ENCODE measurements around the gene DYNLL1.
"Not testable (repeated sequence)": the region's sequence is repeated elsewhere in the genome, so short reads cannot be mapped to it uniquely, and the experiment has no call there.

DYNLL1 gene

GRCh38 chr12:120504587-120504986 lies 8.7 kb downstream of the DYNLL1 start:
- no peak for FAIRE-seq
- no peak for DNase-seq (ENCODE audit: insufficient read length, low spot score)

GRCh38 chr12:120508537-120508936 lies 12.6 kb downstream of the DYNLL1 start:
- FAIRE-seq (no peak), DNase-seq (ENCODE audit: insufficient read length, low spot score) (no peak)

DNA sequence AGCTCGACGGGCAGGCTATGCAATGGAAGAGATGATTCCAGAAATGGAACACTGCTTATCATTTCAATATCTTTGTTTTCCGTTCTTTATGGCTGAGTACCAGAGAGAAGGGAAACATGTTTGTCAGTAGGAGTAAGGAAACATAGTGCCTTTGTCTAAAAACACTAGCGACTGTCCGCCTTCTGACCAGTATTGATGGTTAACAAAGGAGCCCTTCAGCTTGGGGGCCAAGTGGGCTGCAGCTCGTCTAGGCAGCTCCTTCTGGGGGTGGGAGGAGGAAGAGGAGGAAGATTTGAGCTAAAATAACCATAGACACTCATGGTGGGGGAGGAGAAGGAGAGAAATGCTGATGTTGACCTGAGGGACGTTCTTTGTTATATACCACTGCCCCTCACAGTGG lies 18.1 kb downstream of the DYNLL1 start:
- FAIRE-seq (no peak), DNase-seq (ENCODE audit: insufficient read length, low spot score) (no peak)

DNA sequence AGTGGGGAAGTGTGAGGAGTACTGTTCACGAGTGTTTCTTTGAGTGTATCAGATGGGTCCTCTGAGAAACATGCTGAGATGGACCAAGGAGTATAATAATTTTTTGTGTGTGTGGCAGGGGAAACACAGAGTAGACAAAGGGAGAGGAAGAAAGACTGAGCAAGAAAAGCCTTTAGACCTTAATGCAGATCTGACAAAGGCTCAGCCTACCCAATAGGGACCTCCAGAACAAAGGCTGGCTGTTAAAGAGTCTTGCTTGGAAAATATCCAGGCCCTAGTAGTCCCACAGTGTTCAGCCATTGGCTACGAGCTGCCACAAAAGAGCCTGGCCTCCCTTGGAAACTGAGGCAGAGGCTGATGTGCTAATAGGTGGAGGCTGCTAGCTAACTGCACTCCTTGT lies 19.6 kb downstream of the DYNLL1 start:
- DNase-seq (ENCODE audit: insufficient read length, low spot score) (no peak), FAIRE-seq (no peak)

- not testable (repeated sequence) for FAIRE-seq
Measured at GRCh38 chr12:120519324-120519723, 23.4 kb downstream of the DYNLL1 start.

DNA sequence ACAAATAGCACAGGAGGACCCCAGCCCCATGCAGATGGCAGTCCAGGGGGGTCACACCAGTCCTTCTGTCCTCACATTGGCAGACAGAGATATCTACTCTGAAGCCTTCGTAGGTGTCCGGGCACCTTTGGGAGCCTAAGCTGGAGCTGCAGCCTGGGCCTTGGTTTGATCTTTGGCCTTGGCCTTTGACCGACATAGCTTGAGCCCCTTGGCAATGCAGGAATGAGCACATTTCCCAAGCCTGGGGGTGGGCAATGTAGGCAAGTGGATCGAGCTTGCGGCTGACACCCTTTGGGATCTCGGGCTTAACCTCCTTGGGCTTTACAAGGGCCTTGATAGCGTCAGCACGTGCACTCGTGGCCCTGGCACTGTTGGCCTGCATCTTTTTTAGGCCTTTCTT lies 26.7 kb downstream of the DYNLL1 start:
- no peak for DNase-seq (ENCODE audit: insufficient read length, low spot score)
- FAIRE-seq: no peak

More at GRCh38 chr12:120519324-120519723, 23.4 kb downstream of the DYNLL1 start:
- DNase-seq (ENCODE audit: insufficient read length, low spot score): not testable (repeated sequence)

DNA sequence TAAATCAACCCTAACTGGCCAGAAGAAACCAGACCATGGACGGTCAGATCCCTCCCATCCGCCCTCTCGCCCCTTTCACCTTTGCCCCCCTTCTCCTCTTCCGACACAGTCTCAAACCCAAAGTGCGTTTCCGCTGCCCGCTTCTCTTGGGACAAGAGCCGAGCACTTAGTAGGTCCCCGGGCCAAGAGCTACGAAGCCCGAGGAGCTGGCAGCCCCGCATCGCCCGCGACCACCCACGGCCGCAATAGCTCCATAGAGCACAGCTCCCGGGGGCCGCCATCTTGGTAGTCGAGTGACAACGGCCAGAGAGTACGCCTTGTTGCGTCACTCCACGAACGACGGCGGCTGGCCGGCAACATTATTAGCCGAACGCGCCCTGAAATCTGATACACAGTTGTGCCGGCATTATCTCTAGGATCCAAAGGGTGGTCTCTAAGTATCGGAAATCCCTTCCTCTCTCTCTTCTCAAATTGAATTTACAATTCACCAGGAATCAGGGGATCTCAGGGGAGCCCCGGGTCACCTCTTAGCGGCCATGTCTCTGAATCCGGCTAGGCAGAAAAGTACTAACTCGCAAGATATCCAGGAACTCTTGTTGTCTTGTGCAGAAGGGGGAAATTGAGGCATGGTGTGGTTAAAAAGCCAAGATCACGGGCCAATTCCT lies 33.1 kb downstream of the DYNLL1 start, which contains the start of gene COQ5:
TSS of gene COQ5 (minus strand) at position 298 of the 665 bp plus-strand sequence. CDS start at position 281, 17 bp downstream.
- peak; percentile 70 for DNase-seq (ENCODE audit: insufficient read length, low spot score)
- FAIRE-seq: peak; percentile 65

GRCh38 chr12:120529641-120530417 lies 33.9 kb downstream of the DYNLL1 start:
- FAIRE-seq: peak; percentile 48

GRCh38 chr12:120530418-120530761 lies 34.5 kb downstream of the DYNLL1 start:
- not testable (repeated sequence) for DNase-seq (ENCODE audit: insufficient read length, low spot score); FAIRE-seq

More at GRCh38 chr12:120529641-120530417, 33.9 kb downstream of the DYNLL1 start:
- DNase-seq (ENCODE audit: insufficient read length, low spot score): no peak

- DNase-seq (ENCODE audit: insufficient read length, low spot score) (no peak), FAIRE-seq (no peak)
Measured at GRCh38 chr12:120532701-120533238, 36.9 kb downstream of the DYNLL1 start.

GRCh38 chr12:120534203-120534702 lies 38.3 kb downstream of the DYNLL1 start, which contains the start of gene RNF10:
Gene RNF10 (plus strand): TSS chr12:120534356. CDS start chr12:120534812, 456 bp downstream.
- FAIRE-seq: peak; percentile 89
- peak; percentile 74 for DNase-seq (ENCODE audit: insufficient read length, low spot score)

GRCh38 chr12:120534703-120535655 lies 39.1 kb downstream of the DYNLL1 start:
- DNase-seq (ENCODE audit: insufficient read length, low spot score) (no peak), FAIRE-seq (no peak)

- DNase-seq (ENCODE audit: insufficient read length, low spot score) (no peak), FAIRE-seq (peak; percentile 68)
Measured at GRCh38 chr12:120536064-120536791, 40.3 kb downstream of the DYNLL1 start.

DNA sequence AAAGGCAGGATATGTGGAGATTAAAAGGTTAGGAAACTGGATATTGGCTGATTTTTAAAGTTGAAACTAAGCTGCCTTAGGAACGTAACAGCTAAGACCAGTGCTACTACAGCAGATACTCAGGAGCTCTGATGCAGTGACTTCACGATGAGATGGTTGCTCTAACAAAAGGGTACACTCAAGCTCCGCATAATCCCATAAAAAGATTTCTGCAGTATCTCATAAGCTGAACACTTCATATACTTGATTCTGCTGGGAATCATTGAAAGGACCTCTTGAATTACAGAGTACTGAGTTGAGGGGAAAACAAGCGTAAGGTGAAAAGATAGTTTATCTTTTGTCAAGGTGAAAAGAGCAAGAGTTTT lies 41.9 kb downstream of the DYNLL1 start:
- DNase-seq (ENCODE audit: insufficient read length, low spot score): no peak
- no peak for FAIRE-seq

GRCh38 chr12:120538281-120539156 lies 42.6 kb downstream of the DYNLL1 start:
- DNase-seq (ENCODE audit: insufficient read length, low spot score) (no peak), FAIRE-seq (no peak)

DNA sequence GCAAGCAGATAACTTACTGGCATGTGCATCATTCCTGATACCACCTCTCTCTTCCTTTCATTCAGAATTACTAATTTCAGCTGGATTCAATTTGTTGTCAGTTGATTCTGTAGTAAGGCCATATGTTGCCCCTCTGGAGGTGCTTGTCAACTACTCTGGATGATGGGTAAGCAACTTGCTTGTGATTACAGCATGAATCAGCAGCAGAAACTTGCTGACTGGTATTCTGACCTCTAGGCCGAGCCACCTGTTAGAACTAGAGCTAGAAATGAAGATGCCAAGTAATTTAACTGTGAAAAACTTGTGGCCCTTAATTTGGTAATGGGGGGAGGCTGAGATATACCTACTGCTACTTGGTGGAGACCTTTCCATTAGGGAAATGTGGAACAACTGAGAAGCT lies 43.4 kb downstream of the DYNLL1 start:
- FAIRE-seq (no peak), DNase-seq (ENCODE audit: insufficient read length, low spot score) (no peak)

DNA sequence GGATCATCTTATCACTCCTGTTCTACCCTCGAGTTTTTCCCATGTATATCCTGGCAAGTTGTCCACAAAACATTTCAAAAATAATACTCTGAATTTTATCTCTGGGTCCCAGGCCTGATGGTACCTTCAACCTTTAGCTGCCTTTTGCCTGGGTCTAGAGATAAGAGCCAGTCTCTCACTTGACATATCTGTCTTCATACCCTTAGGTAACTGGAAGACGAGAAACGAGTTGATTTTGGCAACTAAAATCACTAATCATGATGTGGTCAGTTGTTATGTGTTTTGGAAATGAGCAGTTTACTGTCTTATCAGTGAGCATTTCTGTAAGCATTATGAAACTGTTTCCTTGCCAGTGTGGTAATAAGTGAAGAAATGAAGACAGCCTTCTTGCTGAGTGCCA lies 44.5 kb downstream of the DYNLL1 start:
- FAIRE-seq: no peak

GRCh38 chr12:120542166-120542565 lies 46.3 kb downstream of the DYNLL1 start:
- no peak for FAIRE-seq
- DNase-seq (ENCODE audit: insufficient read length, low spot score): no peak

More for the DNA sequence above, 44.5 kb downstream of the DYNLL1 start:
- DNase-seq (ENCODE audit: insufficient read length, low spot score): no peak

DNA sequence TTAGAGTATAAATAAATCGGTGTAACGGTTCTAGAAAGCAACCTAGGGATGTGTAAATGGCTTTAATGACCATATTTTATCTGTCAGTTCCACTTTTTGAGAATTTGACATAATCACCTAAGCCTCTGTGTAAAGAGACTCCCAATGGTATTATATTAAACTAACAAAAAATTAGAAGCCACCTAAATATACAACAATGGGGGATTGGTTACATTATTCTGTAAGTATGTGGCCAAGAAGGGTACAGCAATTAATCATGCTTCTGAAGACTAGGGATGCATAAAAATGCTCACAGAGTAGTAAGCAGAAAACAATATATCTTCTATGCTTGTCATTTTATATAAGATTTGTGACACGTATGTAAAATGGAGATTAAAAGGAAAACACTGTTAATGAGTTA lies 48.8 kb downstream of the DYNLL1 start:
- DNase-seq (ENCODE audit: insufficient read length, low spot score): no peak
- no peak for FAIRE-seq
